Ovary (tissue), 9 donors: Measurements from ENCODE around the gene NLGN1. TPM values are rescaled to one million over a fixed set of nuclear protein-coding genes. Genes with fewer than 3 reads are reported as not detected.

Experiments used
- DNase-seq, 5 donors: peaks; one replicate each; pipeline ENCODE4 v3.0.0-alpha.2; 2019 to 2020
- H3K27ac ChIP-seq, 2 donors: fragments of 200-600 bp; one replicate each; pipeline versions ENCODE4 v1.5.1 to v1.8.0; 2019 to 2022
- H3K27me3 ChIP-seq: fragments of 200-600 bp; one replicate; pipeline ENCODE4 v1.8.0; 2022
- H3K36me3 ChIP-seq: fragments of 200-600 bp; sonication (generic); one replicate; pipeline ENCODE4 v1.5.1; 2019
- H3K4me1 ChIP-seq: one replicate; pipeline ENCODE4 v1.8.1; 2013; ENCODE audit warnings: mild to moderate bottlenecking, moderate library complexity; ENCODE audit not compliant: insufficient read depth
- H3K4me3 ChIP-seq: fragments of 200-600 bp; sonication (generic); one replicate; pipeline ENCODE4 v1.5.1; 2017
- H3K9me3 ChIP-seq, 2 donors: fragments of 200-600 bp in 1 of 2; sonication (generic) in 1 of 2; one replicate each; pipeline versions ENCODE4 v1.5.1 to v1.8.1; 2013 to 2019; ENCODE audit warnings: mild to moderate bottlenecking in 1 of 2, moderate library complexity in 1 of 2
- CTCF ChIP-seq, 3 donors: fragments of 450-650 bp in 2 of 3; fragments of 200-600 bp in 1 of 3; IDR thresholded peaks; one replicate each; pipeline versions ENCODE4 v1.5.1 to v1.8.0; 2016 to 2022; ENCODE audit warnings: antibody characterized with exemption in 3 of 3, mild to moderate bottlenecking in 1 of 3
- EP300 ChIP-seq: sonication (generic); formaldehyde crosslinking; IDR thresholded peaks from one replicate; pipeline ENCODE4 v1.6.1; 2017; ENCODE audit warnings: antibody characterized with exemption
- POLR2A ChIP-seq: fragments of 450-650 bp; IDR thresholded peaks from one replicate; pipeline ENCODE4 v1.6.1; 2017; ENCODE audit warnings: antibody characterized with exemption, mild to moderate bottlenecking, moderate library complexity
- WGBS, 3 donors: extraction: QIAGEN DNeasy Blood & Tissue Kit in 1 of 3; methylation state at CpG; one replicate each; pipeline versions ENCODE4 v1.1.5 to v1.1.7; 2013 to 2017; 5-methylcytosine and 5-hydroxymethylcytosine counted together
- intact Hi-C, 4 donors: fragments of 100-400 bp; cut with DNase I; formaldehyde crosslinking; loops; one replicate each; pipeline versions ENCODE4 v1.11.0 to v1.15.1; 2022 to 2023
- polyA plus RNA-seq, 2 donors: library from polyadenylated mRNA; stranded (reverse); fragments of 200-250 nt in 1 of 2; fragments of 350-450 nt in 1 of 2; fragmentation: Illumina TruSeq in 1 of 2; extraction: RNeasy Lipid Tissue Mini Kit (QIAGEN cat#74804) in 1 of 2; gene quantifications; one replicate each; pipeline ENCODE4 v1.2.3, GENCODE V29; 2013 to 2014
- total RNA-seq, 7 donors: library from RNA; depleted of rRNA in 2 of 7; stranded (reverse); fragments of >200 nt in 2 of 7; fragmentation: NEBNext Ultra II Directional in 3 of 7; extraction: Animal tissue kit (Norgen Biotek cat#: 25700) in 3 of 7; gene quantifications; one replicate each; pipeline versions ENCODE4 v1.1.0 to v1.2.4, GENCODE V29; 2016 to 2023
- donor health status: DM: no; HTN: no; CAD: no; lungs with moderate emphysema.
- donor health status: DM: no; HTN: no; CAD: no.
- donor health status: Bipolar disorder and iron deficiency.
- donor health status: DM: yes; HTN: yes; CAD: no.
- donor health status: DM: no; HTN: no; CAD: no.
- donor health status: DM: yes; HTN: yes; CAD: no.

The NLGN1 gene
- total and polyA plus RNA-seq, 9 donors, result 1.2 to 7.7 (median 4.6) TPM

- intact Hi-C loops, result no loop called here
- no peaks in the 10 kb centered on the region for H3K27me3 ChIP-seq
- DNase-seq, result no peak
- no peaks in the 10 kb centered on the region for H3K36me3 ChIP-seq
- H3K4me1 ChIP-seq, result no peaks in the 10 kb centered on the region
- no peak overlapping the region for H3K27ac ChIP-seq
- 61 to 86% (median 64%) methylated on average over 2 of the region's 2 CpGs for WGBS, 3 donors
- TF ChIP-seq POLR2A (no peak), EP300 (no peak), CTCF (IDR thresholded peaks at IDR 0.05) (no peak)
- no peak overlapping the region for H3K4me3 ChIP-seq
- H3K9me3 ChIP-seq, result no peaks in the 10 kb centered on the region
Observed at GRCh38 chr3:173939331-173939730, 541.8 kb downstream of the NLGN1 start.

GRCh38 chr3:173943264-173943663, 545.7 kb downstream of the NLGN1 start:
- DNase-seq, result no peak
- TF ChIP-seq EP300 (no peak), POLR2A (no peak), CTCF (IDR thresholded peaks at IDR 0.05) (no peak)
- H3K36me3 ChIP-seq, result no peaks in the 10 kb centered on the region

GRCh38 chr3:173945170-173945569, 547.6 kb downstream of the NLGN1 start:
- intact Hi-C loops, result no loop called here
- H3K4me1 ChIP-seq, result no peaks in the 10 kb centered on the region
- H3K27me3 ChIP-seq, result no peaks in the 10 kb centered on the region
- H3K36me3 ChIP-seq, result no peaks in the 10 kb centered on the region
- 73 to 75% (median 74%) methylated on average over 1 of the region's 1 CpG for WGBS, 3 donors
- no peak for DNase-seq
- H3K4me3 ChIP-seq, result no peak overlapping the region
- no peaks in the 10 kb centered on the region for H3K9me3 ChIP-seq
- H3K27ac ChIP-seq, result no peak overlapping the region
- TF ChIP-seq POLR2A, result no peak
- no peak for TF ChIP-seq CTCF (IDR thresholded peaks at IDR 0.05)
- TF ChIP-seq EP300, result no peak

More at GRCh38 chr3:173943264-173943663, 545.7 kb downstream of the NLGN1 start:
- intact Hi-C loops, result no loop called here
- no peaks in the 10 kb centered on the region for H3K27me3 ChIP-seq
- H3K4me1 ChIP-seq, result no peaks in the 10 kb centered on the region
- H3K27ac ChIP-seq, result no peak overlapping the region
- no peak overlapping the region for H3K4me3 ChIP-seq
- 67 to 88% (median 71%) methylated on average over 3 of the region's 3 CpGs for WGBS, 3 donors
- H3K9me3 ChIP-seq, result no peaks in the 10 kb centered on the region

GRCh38 chr3:173945806-173946205, 548.3 kb downstream of the NLGN1 start:
- Histone ChIP-seq H3K9me3 (no peaks in the 10 kb centered on the region), H3K27ac (no peak overlapping the region), H3K27me3 (no peaks in the 10 kb centered on the region), H3K4me3 (no peak overlapping the region), H3K4me1 (no peaks in the 10 kb centered on the region), H3K36me3 (no peaks in the 10 kb centered on the region)
- TF ChIP-seq POLR2A (no peak), EP300 (no peak), CTCF (IDR thresholded peaks at IDR 0.05) (no peak)
- WGBS, 3 donors, result 76 to 88% (median 88%) methylated on average over 1 of the region's 1 CpG
- no peak for DNase-seq
- intact Hi-C loops, result no loop called here
